SK-N-SH treated with all-trans-retinoic acid at 6 μM for 48 hours (cell line): ENCODE measurements around the gene CR1.

Source experiments
- ATAC-seq: fragments of 200-7000 bp; cut with Tn5 transposase; 3 replicates; pipeline ENCODE4 v1.9.1; 2020; ENCODE audit warnings: mild to moderate bottlenecking, moderate library complexity
- ARNTL ChIP-seq: fragments of 450-650 bp; formaldehyde crosslinking; IDR thresholded peaks from 2 replicates; pipeline ENCODE4 v1.5.0; 2020; ENCODE audit warnings: low read depth, mild to moderate bottlenecking, moderate library complexity, borderline replicate concordance
- BACH2 ChIP-seq: fragments of 250-450 bp; sonication (Bioruptor Pico); IDR thresholded peaks from 2 replicates; pipeline ENCODE4 v1.9.0; 2021; ENCODE audit warnings: mild to moderate bottlenecking, borderline replicate concordance
- CREB5 ChIP-seq: fragments of 250-450 bp; sonication (Bioruptor Pico); IDR thresholded peaks from 2 replicates; pipeline ENCODE4 v1.5.1; 2020; ENCODE audit warnings: low read depth, mild to moderate bottlenecking, moderate library complexity
- CSDC2 ChIP-seq: fragments of 250-450 bp; sonication (Bioruptor Pico); IDR thresholded peaks from 2 replicates; pipeline ENCODE4 v1.5.0; 2020; ENCODE audit warnings: mild to moderate bottlenecking, moderate library complexity
- ESRRG ChIP-seq: fragments of 250-450 bp; sonication (Bioruptor Pico); IDR thresholded peaks from 2 replicates; pipeline ENCODE4 v1.6.1; 2021; ENCODE audit warnings: mild to moderate bottlenecking
- GLIS3 ChIP-seq: fragments of 250-450 bp; sonication (Bioruptor Pico); IDR thresholded peaks from 2 replicates; pipeline ENCODE4 v1.5.0; 2020; ENCODE audit warnings: mild to moderate bottlenecking, moderate library complexity
- OSR1 ChIP-seq: fragments of 250-450 bp; sonication (Bioruptor Pico); IDR thresholded peaks from 2 replicates; pipeline ENCODE4 v1.8.0; 2022; ENCODE audit warnings: moderate library complexity, mild to moderate bottlenecking, inconsistent platforms
- PATZ1 ChIP-seq: fragments of 250-450 bp; sonication (Bioruptor Pico); IDR thresholded peaks from 2 replicates; pipeline ENCODE4 v1.8.0; 2020; ENCODE audit warnings: mild to moderate bottlenecking, moderate library complexity, borderline replicate concordance
- POU6F1 ChIP-seq: fragments of 250-450 bp; sonication (Bioruptor Pico); IDR thresholded peaks from 2 replicates; pipeline ENCODE4 v1.8.0; 2021; ENCODE audit warnings: low read depth, mild to moderate bottlenecking, moderate library complexity, borderline replicate concordance
- PPARA ChIP-seq: fragments of 250-450 bp; sonication (Bioruptor Pico); IDR thresholded peaks from 2 replicates; pipeline ENCODE4 v1.5.0; 2020; ENCODE audit warnings: mild to moderate bottlenecking, borderline replicate concordance
- SNAI2 ChIP-seq: fragments of 250-450 bp; sonication (Bioruptor Pico); IDR thresholded peaks from 2 replicates; pipeline ENCODE4 v1.5.0; 2020; ENCODE audit warnings: mild to moderate bottlenecking, moderate library complexity
- TCF4 ChIP-seq: fragments of 250-450 bp; sonication (Bioruptor Pico); IDR thresholded peaks from 2 replicates; pipeline ENCODE4 v1.8.0; 2021; ENCODE audit warnings: mild to moderate bottlenecking, moderate library complexity, borderline replicate concordance
- TOX ChIP-seq: fragments of 250-450 bp; sonication (Bioruptor Pico); IDR thresholded peaks from 2 replicates; pipeline ENCODE4 v1.8.0; 2021; ENCODE audit warnings: mild to moderate bottlenecking, moderate library complexity, borderline replicate concordance
- ZC3H10 ChIP-seq: fragments of 250-450 bp; sonication (Bioruptor Pico); IDR thresholded peaks from 2 replicates; pipeline ENCODE4 v1.5.1; 2021; ENCODE audit warnings: mild to moderate bottlenecking, moderate library complexity
- ZFP3 ChIP-seq: fragments of 250-450 bp; sonication (Bioruptor Pico); IDR thresholded peaks from 2 replicates; pipeline ENCODE4 v1.5.0; 2020; ENCODE audit warnings: mild to moderate bottlenecking, moderate library complexity
- ZFP30 ChIP-seq: fragments of 450-650 bp; formaldehyde crosslinking; IDR thresholded peaks from 2 replicates; pipeline ENCODE4 v1.5.0; 2022; ENCODE audit warnings: mild to moderate bottlenecking, moderate library complexity
- ZNF565 ChIP-seq: fragments of 450-650 bp; formaldehyde crosslinking; conservative IDR thresholded peaks from 2 replicates; pipeline ENCODE4 v1.5.0; 2020; ENCODE audit warnings: low read depth, mild to moderate bottlenecking, moderate library complexity
- ZNF70 ChIP-seq: fragments of 450-650 bp; formaldehyde crosslinking; IDR thresholded peaks from 2 replicates; pipeline ENCODE4 v1.5.0; 2020; ENCODE audit warnings: mild to moderate bottlenecking, moderate library complexity
- ZNF8 ChIP-seq: fragments of 450-650 bp; formaldehyde crosslinking; IDR thresholded peaks from 2 replicates; pipeline ENCODE4 v1.5.0; 2020; ENCODE audit warnings: mild to moderate bottlenecking, moderate library complexity
- TF ChIP-seq, protein P1 (sequence below): fragments of 250-450 bp; sonication (Bioruptor Pico); IDR thresholded peaks from 2 replicates; pipeline ENCODE4 v1.5.1; 2021; ENCODE audit warnings: mild to moderate bottlenecking, moderate library complexity
- TF ChIP-seq, protein P2 (sequence below): fragments of 250-450 bp; sonication (Bioruptor Pico); IDR thresholded peaks from 2 replicates; pipeline ENCODE4 v1.5.0; 2020; ENCODE audit warnings: mild to moderate bottlenecking, moderate library complexity

CR1 gene

GRCh38 chr1:207672522-207673130, 176.7 kb downstream of the CR1 start:
- ATAC-seq = peak; percentile 87
- no peak for TF ChIP-seq TOX (CRISPR knock-in tag)
- TF ChIP-seq PPARA = no peak
- TF ChIP-seq, protein P1, sequence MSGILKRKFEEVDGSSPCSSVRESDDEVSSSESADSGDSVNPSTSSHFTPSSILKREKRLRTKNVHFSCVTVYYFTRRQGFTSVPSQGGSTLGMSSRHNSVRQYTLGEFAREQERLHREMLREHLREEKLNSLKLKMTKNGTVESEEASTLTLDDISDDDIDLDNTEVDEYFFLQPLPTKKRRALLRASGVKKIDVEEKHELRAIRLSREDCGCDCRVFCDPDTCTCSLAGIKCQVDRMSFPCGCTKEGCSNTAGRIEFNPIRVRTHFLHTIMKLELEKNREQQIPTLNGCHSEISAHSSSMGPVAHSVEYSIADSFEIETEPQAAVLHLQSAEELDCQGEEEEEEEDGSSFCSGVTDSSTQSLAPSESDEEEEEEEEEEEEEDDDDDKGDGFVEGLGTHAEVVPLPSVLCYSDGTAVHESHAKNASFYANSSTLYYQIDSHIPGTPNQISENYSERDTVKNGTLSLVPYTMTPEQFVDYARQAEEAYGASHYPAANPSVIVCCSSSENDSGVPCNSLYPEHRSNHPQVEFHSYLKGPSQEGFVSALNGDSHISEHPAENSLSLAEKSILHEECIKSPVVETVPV (CRISPR knock-in tag) = no peak
- no peak for TF ChIP-seq ZFP3
- TF ChIP-seq ZC3H10 = no peak
- TF ChIP-seq ZNF8 = no peak
- TF ChIP-seq GLIS3 = no peak
- TF ChIP-seq PATZ1 (CRISPR knock-in tag) = no peak
- no peak for TF ChIP-seq TCF4 (CRISPR knock-in tag)
- TF ChIP-seq OSR1 (CRISPR knock-in tag) = no peak
- TF ChIP-seq ESRRG (CRISPR knock-in tag) = no peak
- no peak for TF ChIP-seq ZNF70 (CRISPR knock-in tag)
- no peak for TF ChIP-seq SNAI2 (CRISPR knock-in tag)
- TF ChIP-seq ZFP30 (CRISPR knock-in tag) = no peak
- TF ChIP-seq, protein P2, sequence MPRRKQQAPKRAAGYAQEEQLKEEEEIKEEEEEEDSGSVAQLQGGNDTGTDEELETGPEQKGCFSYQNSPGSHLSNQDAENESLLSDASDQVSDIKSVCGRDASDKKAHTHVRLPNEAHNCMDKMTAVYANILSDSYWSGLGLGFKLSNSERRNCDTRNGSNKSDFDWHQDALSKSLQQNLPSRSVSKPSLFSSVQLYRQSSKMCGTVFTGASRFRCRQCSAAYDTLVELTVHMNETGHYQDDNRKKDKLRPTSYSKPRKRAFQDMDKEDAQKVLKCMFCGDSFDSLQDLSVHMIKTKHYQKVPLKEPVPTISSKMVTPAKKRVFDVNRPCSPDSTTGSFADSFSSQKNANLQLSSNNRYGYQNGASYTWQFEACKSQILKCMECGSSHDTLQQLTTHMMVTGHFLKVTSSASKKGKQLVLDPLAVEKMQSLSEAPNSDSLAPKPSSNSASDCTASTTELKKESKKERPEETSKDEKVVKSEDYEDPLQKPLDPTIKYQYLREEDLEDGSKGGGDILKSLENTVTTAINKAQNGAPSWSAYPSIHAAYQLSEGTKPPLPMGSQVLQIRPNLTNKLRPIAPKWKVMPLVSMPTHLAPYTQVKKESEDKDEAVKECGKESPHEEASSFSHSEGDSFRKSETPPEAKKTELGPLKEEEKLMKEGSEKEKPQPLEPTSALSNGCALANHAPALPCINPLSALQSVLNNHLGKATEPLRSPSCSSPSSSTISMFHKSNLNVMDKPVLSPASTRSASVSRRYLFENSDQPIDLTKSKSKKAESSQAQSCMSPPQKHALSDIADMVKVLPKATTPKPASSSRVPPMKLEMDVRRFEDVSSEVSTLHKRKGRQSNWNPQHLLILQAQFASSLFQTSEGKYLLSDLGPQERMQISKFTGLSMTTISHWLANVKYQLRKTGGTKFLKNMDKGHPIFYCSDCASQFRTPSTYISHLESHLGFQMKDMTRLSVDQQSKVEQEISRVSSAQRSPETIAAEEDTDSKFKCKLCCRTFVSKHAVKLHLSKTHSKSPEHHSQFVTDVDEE (CRISPR knock-in tag) = no peak
- no peak for TF ChIP-seq POU6F1 (CRISPR knock-in tag)
- no peak for TF ChIP-seq CSDC2 (CRISPR knock-in tag)
- no peak for TF ChIP-seq BACH2 (CRISPR knock-in tag)
- no peak for TF ChIP-seq ZNF565 (CRISPR knock-in tag)

DNA sequence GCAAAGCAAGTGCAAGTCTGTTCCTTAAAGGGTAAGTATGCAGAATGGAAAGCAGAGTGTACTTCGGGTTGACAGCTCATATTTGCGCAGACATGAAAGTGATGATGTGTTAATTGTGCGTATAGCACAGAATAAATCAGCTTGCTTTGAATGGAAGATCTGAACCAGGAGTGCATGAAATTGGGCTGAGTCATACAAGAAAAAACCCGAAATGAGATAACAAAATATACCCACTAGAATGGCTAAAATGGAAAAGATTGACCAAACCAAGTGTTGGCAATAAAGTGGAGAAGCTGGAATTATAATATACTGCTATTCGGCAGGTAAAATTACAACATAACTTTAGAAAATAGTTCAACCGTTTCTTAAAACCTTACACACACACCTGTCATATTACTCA, 177.4 kb downstream of the CR1 start:
- TF ChIP-seq TCF4 (CRISPR knock-in tag) = no peak
- TF ChIP-seq ZNF70 (CRISPR knock-in tag) = no peak
- TF ChIP-seq PATZ1 (CRISPR knock-in tag) = no peak
- TF ChIP-seq ESRRG (CRISPR knock-in tag) = no peak
- no peak for TF ChIP-seq OSR1 (CRISPR knock-in tag)
- no peak for TF ChIP-seq ARNTL (CRISPR knock-in tag)
- TF ChIP-seq TOX (CRISPR knock-in tag) = no peak
- TF ChIP-seq SNAI2 (CRISPR knock-in tag) = no peak
- no peak for TF ChIP-seq GLIS3
- no peak for TF ChIP-seq ZC3H10
- ATAC-seq = no peak

GRCh38 chr1:207676153-207676552, 180.2 kb downstream of the CR1 start:
- ATAC-seq = no peak
- TF ChIP-seq BACH2 (CRISPR knock-in tag) = no peak
- TF ChIP-seq GLIS3 = no peak
- TF ChIP-seq ARNTL (CRISPR knock-in tag) = no peak
- TF ChIP-seq ZFP30 (CRISPR knock-in tag) = no peak
- TF ChIP-seq ZC3H10 = no peak
- no peak for TF ChIP-seq ESRRG (CRISPR knock-in tag)
- TF ChIP-seq, protein P1 (CRISPR knock-in tag) = no peak
- TF ChIP-seq CREB5 (CRISPR knock-in tag) = no peak
- TF ChIP-seq SNAI2 (CRISPR knock-in tag) = no peak
- no peak for TF ChIP-seq OSR1 (CRISPR knock-in tag)
- TF ChIP-seq PPARA = no peak
- TF ChIP-seq ZNF70 (CRISPR knock-in tag) = no peak
- no peak for TF ChIP-seq ZNF8
- no peak for TF ChIP-seq POU6F1 (CRISPR knock-in tag)
- no peak for TF ChIP-seq CSDC2 (CRISPR knock-in tag)
